OCI-LY3 (cell line): ENCODE data around the gene ASRGL1.
A peak's percentile ranks its signal among the peaks of the same experiment; 100 is the strongest.

Source experiments
- H2AFZ ChIP-seq: fragments of 200-600, 300-600 bp; shearing (Covaris generic); 2 replicates; pipeline ENCODE4 v1.6.0; 2014; ENCODE audit warnings: antibody characterized with exemption, low read depth, low read length
- H3K27ac ChIP-seq: fragments of 200-600, 300-600 bp; sonication (generic); 2 replicates; pipeline ENCODE4 v1.5.1; 2014; ENCODE audit warnings: mild to moderate bottlenecking, low read length, moderate library complexity, mixed read lengths
- H3K27me3 ChIP-seq: fragments of 200-600, 300-600 bp; sonication (generic); 2 replicates; pipeline ENCODE4 v1.6.1; 2014; ENCODE audit warnings: low read depth, low read length, mixed read lengths
- H3K36me3 ChIP-seq: fragments of 200-600, 300-600 bp; sonication (generic); replicated peaks from 2 replicates; pipeline ENCODE3; 2014; ENCODE audit warnings: low read depth, low read length, mixed read lengths
- H3K4me1 ChIP-seq: fragments of 300-600, 200-600 bp; sonication (generic); 2 replicates; pipeline ENCODE4 v1.6.1; 2014; ENCODE audit warnings: low read length, mixed read lengths
- H3K4me2 ChIP-seq: fragments of 200-600, 300-600 bp; sonication (generic); 2 replicates; pipeline ENCODE4 v1.6.1; 2014; ENCODE audit warnings: low read length, mixed read lengths
- H3K4me3 ChIP-seq: fragments of 300-600, 200-600 bp; sonication (generic); 2 replicates; pipeline ENCODE4 v1.5.1; 2014; ENCODE audit warnings: antibody characterized with exemption, mild to moderate bottlenecking, low read length, moderate library complexity
- H3K79me2 ChIP-seq: fragments of 300-600, 200-600 bp; shearing (Covaris generic); 2 replicates; pipeline ENCODE4 v1.6.1; 2014; ENCODE audit warnings: mild to moderate bottlenecking, low read length, mixed read lengths
- H3K9ac ChIP-seq: fragments of 300-600, 200-600 bp; shearing (Covaris generic); 2 replicates; pipeline ENCODE4 v1.6.0; 2014; ENCODE audit warnings: mild to moderate bottlenecking, low read length, moderate library complexity
- H3K9me3 ChIP-seq: fragments of 200-600, 300-600 bp; shearing (Covaris generic); 2 replicates; pipeline ENCODE4 v1.6.1; 2014; ENCODE audit warnings: low read length, mixed read lengths; ENCODE audit not compliant: insufficient read depth
- H4K20me1 ChIP-seq: fragments of 200-600, 300-600 bp; sonication (generic); 2 replicates; pipeline ENCODE4 v1.6.1; 2016; ENCODE audit warnings: low read length, mixed read lengths; ENCODE audit not compliant: insufficient read depth
- CTCF ChIP-seq: fragments of 200-600, 300-600 bp; sonication (generic); IDR thresholded peaks from 2 replicates; pipeline ENCODE4 v1.5.1; 2014; ENCODE audit warnings: antibody characterized with exemption, low read length, low read depth
- EZH2phosphoT487 ChIP-seq: fragments of 200-600 bp; shearing (Covaris generic); IDR thresholded peaks from 2 replicates; pipeline ENCODE4 v1.6.1; 2018; ENCODE audit warnings: antibody characterized with exemption, mixed run types, low read depth

Gene ASRGL1

GRCh38 chr11:62420882-62421281, 83.6 kb downstream of the ASRGL1 start:
- Histone ChIP-seq H3K36me3 (no peaks in the 10 kb centered on the region), H3K4me3 (no peak overlapping the region), H3K79me2 (no peaks in the 10 kb centered on the region), H3K9ac (no peak overlapping the region), H3K9me3 (no peaks in the 10 kb centered on the region), H2AFZ (no peak overlapping the region), H3K27me3 (peaks cover 17% of the 10 kb centered on the region), H4K20me1 (no peaks in the 10 kb centered on the region), H3K4me2 (no peak overlapping the region), H3K4me1 (no peaks in the 10 kb centered on the region), H3K27ac (no peak overlapping the region)
- TF ChIP-seq EZH2phosphoT487 (no peak), CTCF (no peak)

GRCh38 chr11:62421996-62422395, 84.7 kb downstream of the ASRGL1 start:
- H3K27me3 ChIP-seq: peaks cover 15% of the 10 kb centered on the region
- H3K79me2 ChIP-seq: no peaks in the 10 kb centered on the region
- H3K9me3 ChIP-seq: no peaks in the 10 kb centered on the region
- no peak overlapping the region for H3K4me3 ChIP-seq
- H3K9ac ChIP-seq: no peak overlapping the region
- H2AFZ ChIP-seq: no peak overlapping the region
- H3K4me1 ChIP-seq: peaks cover 4% of the 10 kb centered on the region
- H3K27ac ChIP-seq: no peak overlapping the region
- TF ChIP-seq EZH2phosphoT487: no peak
- no peak for TF ChIP-seq CTCF
- H3K4me2 ChIP-seq: no peak overlapping the region
- no peaks in the 10 kb centered on the region for H4K20me1 ChIP-seq
- H3K36me3 ChIP-seq: no peaks in the 10 kb centered on the region

DNA sequence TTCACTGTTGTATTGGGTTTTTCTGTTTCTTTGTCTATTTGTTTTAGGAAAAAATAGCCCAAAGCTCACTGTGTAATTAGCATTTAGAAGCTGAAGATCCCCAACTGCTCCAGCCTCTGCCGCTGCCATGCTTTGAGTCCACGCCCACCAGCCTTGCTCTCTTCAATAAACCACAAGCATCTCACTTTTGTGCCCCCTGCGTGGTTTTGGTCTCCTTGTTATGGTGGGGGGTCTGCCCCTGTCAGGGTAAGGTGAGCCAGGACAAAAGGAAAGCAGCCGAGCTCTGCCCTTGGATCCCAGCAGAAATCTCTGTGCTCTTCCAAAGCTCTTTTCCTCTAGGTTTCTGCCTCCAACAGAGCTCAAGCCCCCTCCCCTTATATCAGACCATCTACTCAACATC, 85.8 kb downstream of the ASRGL1 start:
- no peaks in the 10 kb centered on the region for H3K36me3 ChIP-seq
- no peak overlapping the region for H2AFZ ChIP-seq
- H3K9ac ChIP-seq: no peak overlapping the region
- H3K4me2 ChIP-seq: no peak overlapping the region
- H4K20me1 ChIP-seq: no peaks in the 10 kb centered on the region
- peaks cover 15% of the 10 kb centered on the region for H3K27me3 ChIP-seq
- TF ChIP-seq EZH2phosphoT487 (no peak), CTCF (no peak)
- H3K9me3 ChIP-seq: no peaks in the 10 kb centered on the region
- H3K27ac ChIP-seq: no peak overlapping the region
- no peaks in the 10 kb centered on the region for H3K79me2 ChIP-seq
- H3K4me3 ChIP-seq: no peak overlapping the region
- H3K4me1 ChIP-seq: peaks cover 14% of the 10 kb centered on the region

- Histone ChIP-seq H3K4me2 (peak overlapping the region; percentile 71), H3K9ac (peak overlapping the region; percentile 11; the same call in 1 of the 2 replicates)
These were observed 90.5 kb downstream of the ASRGL1 start for GRCh38 chr11:62427630-62428233.

More at GRCh38 chr11:62427630-62428233, 90.5 kb downstream of the ASRGL1 start:
- TF ChIP-seq EZH2phosphoT487: no peak
- Histone ChIP-seq H3K79me2 (no peaks in the 10 kb centered on the region), H4K20me1 (no peaks in the 10 kb centered on the region), H3K27me3 (peaks cover 18% of the 10 kb centered on the region), H3K36me3 (no peaks in the 10 kb centered on the region), H3K27ac (peak overlapping the region; percentile 47), H3K4me3 (peak overlapping the region; percentile 48), H2AFZ (peak overlapping the region; percentile 48), H3K4me1 (peaks cover 36% of the 10 kb centered on the region), H3K9me3 (no peaks in the 10 kb centered on the region)
